GM12878 (cell line): ENCODE results near the gene MAD2L2. TPM values are rescaled to one million over a fixed set of nuclear protein-coding genes. Genes with fewer than 3 reads are reported as not detected.

Experiments
- ATAC-seq: fragments of 200-7000 bp; cut with Tn5 transposase; 3 replicates; pipeline ENCODE4 v1.9.1; 2020; ENCODE audit warnings: mild to moderate bottlenecking, moderate library complexity
- BruUV-seq: library from RNA; stranded (reverse); fragments of 400-500 nt; replicated peaks from 2 replicates; lab custom pipeline; 2021; lab: Mats Ljungman, UMichigan
- CTCF ChIA-PET: fragments of 300-600 bp; sonication (Branson Sonifier 250); formaldehyde crosslinking; extraction: SDS; loops from one replicate; lab custom pipeline; 2021; ENCODE audit warnings: inconsistent platforms; lab: Yijun Ruan, JAX
- POLR2A ChIA-PET: fragments of 350-600 bp; formaldehyde crosslinking; extraction: SDS; loops from one replicate; lab custom pipeline; 2021; ENCODE audit warnings: inconsistent platforms; lab: Charles Lee
- RAD21 ChIA-PET: fragments of 300-600 bp; sonication (Branson Sonifier 250); formaldehyde crosslinking; loops from one replicate; lab custom pipeline; 2023; ENCODE audit warnings: antibody characterized with exemption; ENCODE audit not compliant: unreplicated experiment; lab: Charles Lee
- SMC1A ChIA-PET: fragments of 300-600 bp; sonication (Branson Sonifier 250); formaldehyde crosslinking; loops from one replicate; lab custom pipeline; 2023; ENCODE audit not compliant: unreplicated experiment, uncharacterized antibody; lab: Charles Lee
- DNase-seq: peaks from one replicate; pipeline ENCODE4 v3.0.0-alpha.2; 2011; ENCODE audit warnings: low read depth, low spot score
- FAIRE-seq: peaks from 3 replicates; lab custom pipeline; 2011; peaks lifted over from hg19 to GRCh38; lab: Jason Lieb, UNC
- H2AFZ ChIP-seq: 2 replicates; pipeline ENCODE4 v1.6.0; 2011; ENCODE audit warnings: low read depth, low read length, control low read depth; ENCODE audit not compliant: control insufficient read depth
- H3K27ac ChIP-seq: 2 replicates; pipeline ENCODE4 v1.5.1; 2011; ENCODE audit warnings: control low read depth; ENCODE audit not compliant: control insufficient read depth, insufficient read depth
- H3K27me3 ChIP-seq, 2 experiments: replicated peaks in 1 of 2; 2 replicates each; pipeline versions ENCODE4 v1.6.0 to v1.6.1; 2011; ENCODE audit warnings: low read length in 1 of 2; ENCODE audit not compliant: control insufficient read depth in 2 of 2, insufficient read depth in 2 of 2
- H3K36me3 ChIP-seq, 2 experiments: 2 replicates each; pipeline ENCODE4 v1.5.1; 2011; ENCODE audit warnings: low read length in 1 of 2; ENCODE audit not compliant: control insufficient read depth in 2 of 2, insufficient read depth in 2 of 2
- H3K4me1 ChIP-seq: 2 replicates; pipeline ENCODE4 v1.6.1; 2011; ENCODE audit warnings: mild to moderate bottlenecking, low read length, moderate library complexity, mixed read lengths; ENCODE audit not compliant: control insufficient read depth, insufficient read depth
- H3K4me2 ChIP-seq: 2 replicates; pipeline ENCODE4 v1.6.0; 2011; ENCODE audit warnings: control low read depth; ENCODE audit not compliant: control insufficient read depth, insufficient read depth
- H3K4me3 ChIP-seq: fragments of 200-600 bp; sonication (generic); 2 replicates; pipeline ENCODE4 v1.5.1; 2016
- H3K79me2 ChIP-seq: 2 replicates; pipeline ENCODE4 v1.6.0; 2011; ENCODE audit warnings: low read length; ENCODE audit not compliant: control insufficient read depth, insufficient read depth
- H3K9ac ChIP-seq: 2 replicates; pipeline ENCODE4 v1.8.0; 2011; ENCODE audit warnings: low read length, control low read depth, mixed read lengths; ENCODE audit not compliant: control insufficient read depth, insufficient read depth
- H3K9me3 ChIP-seq: replicated peaks from 3 replicates; pipeline ENCODE4 v1.5.1; 2011; ENCODE audit warnings: mild to moderate bottlenecking, low read length; ENCODE audit not compliant: control insufficient read depth, insufficient read depth
- H4K20me1 ChIP-seq: 2 replicates; pipeline ENCODE4 v1.6.0; 2011; ENCODE audit not compliant: control insufficient read depth, insufficient read depth
- BCL11A ChIP-seq: IDR thresholded peaks from 2 replicates; pipeline ENCODE4 v1.6.1; 2011; ENCODE audit warnings: low read depth, low read length
- BRCA1 ChIP-seq: IDR thresholded peaks from 2 replicates; pipeline ENCODE4 v1.6.1; 2011; ENCODE audit warnings: low read depth, low read length, improper control_type of control experiment
- E2F8 ChIP-seq: fragments of 450-650 bp; IDR thresholded peaks from 2 replicates; pipeline ENCODE4 v1.6.1; 2018; ENCODE audit warnings: mild to moderate bottlenecking, low read depth, moderate library complexity; ENCODE audit not compliant: partially characterized antibody
- EZH2 ChIP-seq: IDR thresholded peaks from 2 replicates; pipeline ENCODE4 v1.6.1; 2012; ENCODE audit warnings: low read depth, mild to moderate bottlenecking, control low read depth, inconsistent platforms, low read length, borderline replicate concordance; ENCODE audit not compliant: control insufficient read depth
- HCFC1 ChIP-seq: fragments of 150-350 bp; IDR thresholded peaks from 2 replicates; pipeline ENCODE4 v1.6.1; 2014; ENCODE audit warnings: low read length
- JUND ChIP-seq: IDR thresholded peaks from 2 replicates; pipeline ENCODE4 v1.6.1; 2012; ENCODE audit warnings: low read depth, mild to moderate bottlenecking, low read length, improper control_type of control experiment, moderate library complexity
- KLF5 ChIP-seq: fragments of 450-650 bp; IDR thresholded peaks from 2 replicates; pipeline ENCODE4 v1.6.1; 2014; ENCODE audit warnings: mild to moderate bottlenecking; ENCODE audit not compliant: partially characterized antibody
- MYC ChIP-seq: IDR thresholded peaks from 2 replicates; pipeline ENCODE4 v1.6.1; 2011; ENCODE audit warnings: mild to moderate bottlenecking, low read length, moderate library complexity, inconsistent platforms; ENCODE audit not compliant: insufficient read depth, insufficient replicate concordance, insufficient read length, severe bottlenecking
- NRF1 ChIP-seq: conservative IDR thresholded peaks from 2 replicates; pipeline ENCODE4 v1.6.1; 2011; ENCODE audit warnings: mild to moderate bottlenecking, low read depth, low read length, improper control_type of control experiment
- RBBP5 ChIP-seq: fragments of 200-600 bp; sonication (generic); conservative IDR thresholded peaks from 2 replicates; pipeline ENCODE4 v1.6.1; 2016
- RFX5 ChIP-seq: IDR thresholded peaks from 2 replicates; pipeline ENCODE4 v1.6.1; 2011; ENCODE audit warnings: low read depth, low read length, improper control_type of control experiment
- SRF ChIP-seq, 2 experiments: IDR thresholded peaks; 2 replicates each; pipeline ENCODE4 v1.6.1; 2011; ENCODE audit warnings: low read depth in 2 of 2, low read length in 2 of 2, mild to moderate bottlenecking in 1 of 2, moderate library complexity in 1 of 2
- SUPT20H ChIP-seq: IDR thresholded peaks from 2 replicates; pipeline ENCODE4 v1.6.1; 2011; ENCODE audit warnings: low read depth, mild to moderate bottlenecking, low read length, moderate library complexity, borderline replicate concordance; ENCODE audit not compliant: control insufficient read depth
- SUZ12 ChIP-seq: fragments of 200-600 bp; sonication (generic); IDR thresholded peaks from one replicate; pipeline ENCODE4 v1.6.1; 2018; ENCODE audit warnings: antibody characterized with exemption, mild to moderate bottlenecking; ENCODE audit not compliant: unreplicated experiment
- TARDBP ChIP-seq: IDR thresholded peaks from 2 replicates; pipeline ENCODE4 v1.6.1; 2016; ENCODE audit warnings: borderline replicate concordance
- TCF12 ChIP-seq: IDR thresholded peaks from 2 replicates; pipeline ENCODE4 v1.6.1; 2011; ENCODE audit warnings: low read depth, mild to moderate bottlenecking, low read length
- TCF7 ChIP-seq: IDR thresholded peaks from 2 replicates; pipeline ENCODE4 v1.6.1; 2014; ENCODE audit warnings: antibody characterized with exemption, borderline replicate concordance
- ZNF274 ChIP-seq: IDR thresholded peaks from one replicate; pipeline ENCODE4 v1.8.0; 2011; ENCODE audit not compliant: insufficient read length, insufficient read depth
- WGBS: methylation state at CpG from one replicate; pipeline ENCODE4 v1.1.6; 2016; ENCODE audit warnings: low lambda C conversion rate; ENCODE audit not compliant: insufficient replicate concordance, insufficient coverage; ENCODE audit errors: missing lambda C conversion rate; 5-methylcytosine and 5-hydroxymethylcytosine counted together
- in situ Hi-C: fragments of 300-500 bp; cut with MboI; formaldehyde crosslinking; loops from 9 replicates; pipeline ENCODE4 v1.14.3; 2018; ENCODE audit warnings: mixed read lengths
- intact Hi-C: fragments of 100-400 bp; cut with micrococcal nuclease; formaldehyde crosslinking; loops from one replicate; pipeline ENCODE4 v1.14.2; 2022; ENCODE audit not compliant: unreplicated experiment
- polyA plus RNA-seq, 11 experiments: library from polyadenylated mRNA; depleted of rRNA in 4 of 11; unstranded in 6 of 11; stranded (reverse) in 5 of 11; fragments of >200 nt; fragmentation: Nextera tagmentation in 4 of 11; fragmentation: Illumina TruSeq in 1 of 11; extraction: Ambion mirVana in 4 of 11; extraction: Trizol in 1 of 11; gene quantifications; 1 replicate in 1 of 11; 2 replicates in 10 of 11; pipeline versions ENCODE4 v1.2.1 to v1.2.3, GENCODE V29; 2011 to 2016; ENCODE audit warnings: inconsistent platforms in 2 of 11, missing spikeins in 2 of 11, low read depth in 1 of 11
- total RNA-seq, 4 experiments: library from RNA; depleted of rRNA in 3 of 4; stranded (reverse); fragments of >200 nt in 3 of 4; fragmentation: Illumina TruSeq in 1 of 4; extraction: Trizol in 1 of 4; gene quantifications; 2 replicates each; pipeline versions ENCODE4 v1.2.1 to v1.2.3, GENCODE V29; 2013 to 2021
- TF ChIP-seq, protein P1 (sequence below): IDR thresholded peaks from 2 replicates; pipeline ENCODE4 v1.6.1; 2011; ENCODE audit warnings: borderline replicate concordance, low read depth, mild to moderate bottlenecking, moderate library complexity, low read length; ENCODE audit not compliant: insufficient read depth, poor library complexity, severe bottlenecking
- TF ChIP-seq, protein P2 (sequence below): IDR thresholded peaks from 2 replicates; pipeline ENCODE4 v1.6.1; 2012; ENCODE audit warnings: low read depth, low read length, improper control_type of control experiment

MAD2L2 gene
- total and polyA plus RNA-seq, 10 of the 15 experiments (the other 5 are each of a cell fraction or from before 2014, with no cell fraction given), result 3.5 to 95.0 (median 53.2) TPM

- peaks cover 5% of the 10 kb centered on the region; the same call in 1 of the 2 replicates for H3K4me1 ChIP-seq
- POLR2A ChIA-PET, result no interaction called here
- intact Hi-C loops (no loop called here), in situ Hi-C loops (no loop called here)
- CTCF ChIA-PET, result interaction anchor here (0.7 to 3.9 kb wide), 4 partner anchors 28 to 136 kb away, joined by 3 to 36 read pairs (median 19); partner anchors contain the start of gene FBXO6
- no peaks in the 10 kb centered on the region for H3K79me2 ChIP-seq
- no TSS peak for BruUV-seq
- H3K4me3 ChIP-seq, result no peak overlapping the region
- no peak overlapping the region for H2AFZ ChIP-seq
- no peak overlapping the region for H3K27ac ChIP-seq
- SMC1A ChIA-PET, result interaction anchor here (1.3 to 2.2 kb wide), 4 partner anchors 16 to 71 kb away, joined by 3 to 8 read pairs (median 4); partner anchors contain the start of gene FBXO6
- no peak for FAIRE-seq
- H3K9me3 ChIP-seq, result no peaks in the 10 kb centered on the region
- TF ChIP-seq RFX5 (no peak), ZNF274 (no peak), SUPT20H (no peak), TCF12 (no peak), EZH2 (no peak), JUND (no peak), E2F8 (no peak), SRF (IDR thresholded peaks at IDR 0.05; ENCODE audit: low read depth in 2 of 2, low read length in 2 of 2) (no peak), SUZ12 (no peak), KLF5 (no peak), TCF7 (no peak), BRCA1 (no peak), MYC (no peak), RBBP5 (no peak), NRF1 (no peak), TARDBP (no peak), BCL11A (no peak), HCFC1 (no peak)
- TF ChIP-seq, protein P1, sequence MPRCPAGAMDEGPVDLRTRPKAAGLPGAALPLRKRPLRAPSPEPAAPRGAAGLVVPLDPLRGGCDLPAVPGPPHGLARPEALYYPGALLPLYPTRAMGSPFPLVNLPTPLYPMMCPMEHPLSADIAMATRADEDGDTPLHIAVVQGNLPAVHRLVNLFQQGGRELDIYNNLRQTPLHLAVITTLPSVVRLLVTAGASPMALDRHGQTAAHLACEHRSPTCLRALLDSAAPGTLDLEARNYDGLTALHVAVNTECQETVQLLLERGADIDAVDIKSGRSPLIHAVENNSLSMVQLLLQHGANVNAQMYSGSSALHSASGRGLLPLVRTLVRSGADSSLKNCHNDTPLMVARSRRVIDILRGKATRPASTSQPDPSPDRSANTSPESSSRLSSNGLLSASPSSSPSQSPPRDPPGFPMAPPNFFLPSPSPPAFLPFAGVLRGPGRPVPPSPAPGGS, result no peak
- TF ChIP-seq, protein P2, sequence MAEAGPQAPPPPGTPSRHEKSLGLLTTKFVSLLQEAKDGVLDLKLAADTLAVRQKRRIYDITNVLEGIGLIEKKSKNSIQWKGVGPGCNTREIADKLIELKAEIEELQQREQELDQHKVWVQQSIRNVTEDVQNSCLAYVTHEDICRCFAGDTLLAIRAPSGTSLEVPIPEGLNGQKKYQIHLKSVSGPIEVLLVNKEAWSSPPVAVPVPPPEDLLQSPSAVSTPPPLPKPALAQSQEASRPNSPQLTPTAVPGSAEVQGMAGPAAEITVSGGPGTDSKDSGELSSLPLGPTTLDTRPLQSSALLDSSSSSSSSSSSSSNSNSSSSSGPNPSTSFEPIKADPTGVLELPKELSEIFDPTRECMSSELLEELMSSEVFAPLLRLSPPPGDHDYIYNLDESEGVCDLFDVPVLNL, result no peak
- no peak for DNase-seq
- no peaks in the 10 kb centered on the region for H3K27me3 ChIP-seq
- no peak overlapping the region for H3K4me2 ChIP-seq
- no peaks in the 10 kb centered on the region for H4K20me1 ChIP-seq
- H3K9ac ChIP-seq, result no peak overlapping the region
- H3K36me3 ChIP-seq, result no peaks in the 10 kb centered on the region
- RAD21 ChIA-PET, result interaction anchor here (3.1 kb wide), 1 partner anchor 72 kb away, joined by 25 read pairs; no protein-coding TSS in a partner anchor
- WGBS, result 19% methylated on average over 4 of the region's 4 CpGs
- ATAC-seq, result no peak
Measured at GRCh38 chr1:11721311-11721710, 40.4 kb upstream of the MAD2L2 start.
